Ishikawa (cell line): Measurements from ENCODE around the gene HCN2.

Experiments used
- CEBPB ChIP-seq: IDR thresholded peaks from 2 replicates; pipeline ENCODE4 v1.6.1; 2012
- CREB1 ChIP-seq: IDR thresholded peaks from 2 replicates; pipeline ENCODE4 v1.6.1; 2012; ENCODE audit warnings: low read depth
- EGR1 ChIP-seq: IDR thresholded peaks from 2 replicates; pipeline ENCODE4 v1.6.1; 2012
- EP300 ChIP-seq: IDR thresholded peaks from 2 replicates; pipeline ENCODE4 v1.6.1; 2012; ENCODE audit warnings: borderline replicate concordance
- FOXM1 ChIP-seq: IDR thresholded peaks from 2 replicates; pipeline ENCODE4 v1.6.1; 2012; ENCODE audit warnings: low read depth, borderline replicate concordance
- MAX ChIP-seq: IDR thresholded peaks from 2 replicates; pipeline ENCODE4 v1.6.1; 2012
- RAD21 ChIP-seq: IDR thresholded peaks from 2 replicates; pipeline ENCODE4 v1.6.1; 2012; ENCODE audit warnings: low read depth
- REST ChIP-seq: IDR thresholded peaks from 2 replicates; pipeline ENCODE4 v1.6.1; 2012; ENCODE audit warnings: low read depth, mild to moderate bottlenecking
- TAF1 ChIP-seq: IDR thresholded peaks from 2 replicates; pipeline ENCODE4 v1.6.1; 2012; ENCODE audit warnings: low read depth, mild to moderate bottlenecking
- TCF12 ChIP-seq: IDR thresholded peaks from 2 replicates; pipeline ENCODE4 v1.6.1; 2012; ENCODE audit warnings: low read depth
- TEAD4 ChIP-seq: IDR thresholded peaks from 2 replicates; pipeline ENCODE4 v1.6.1; 2012
- YY1 ChIP-seq: IDR thresholded peaks from 2 replicates; pipeline ENCODE4 v1.6.1; 2012; ENCODE audit warnings: low read depth
- ZBTB7A ChIP-seq: IDR thresholded peaks from 2 replicates; pipeline ENCODE4 v1.6.1; 2012; ENCODE audit warnings: low read depth

DNA sequence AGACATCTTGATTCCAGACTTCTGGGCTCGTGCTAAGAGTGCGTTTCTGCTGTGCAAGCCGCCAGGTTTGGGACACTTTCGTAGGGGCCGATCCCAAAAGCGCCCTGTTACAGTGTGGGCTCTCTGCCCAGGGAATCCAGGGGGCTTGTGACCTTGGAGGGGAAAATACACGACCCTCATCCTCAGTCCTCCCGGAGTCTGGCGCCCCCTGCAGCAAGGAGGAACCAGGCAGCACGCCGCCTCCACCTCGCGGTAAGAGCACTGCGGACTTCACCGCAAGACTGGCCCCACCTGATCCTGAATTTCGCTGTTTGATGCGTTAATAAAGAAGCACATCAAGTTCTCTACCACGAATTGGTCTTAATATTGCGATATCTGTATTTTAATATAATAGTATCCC is 38.5 kb downstream of the HCN2 start:
- TF ChIP-seq MAX (no peak), EP300 (no peak), TCF12 (no peak), REST (no peak), CREB1 (no peak), YY1 (no peak), FOXM1 (no peak), TAF1 (no peak), EGR1 (no peak), CEBPB (no peak), RAD21 (peak; percentile 44; the same call in 1 of the 2 replicates), ZBTB7A (no peak), TEAD4 (no peak)
